ENCODE data around the gene TSC22D3. TPM values are rescaled to one million over a fixed set of nuclear protein-coding genes. Genes with fewer than 3 reads are reported as not detected.
"Not testable (repeated sequence)": the region's sequence is repeated elsewhere in the genome, so short reads cannot be mapped to it uniquely, and the experiment has no call there.

TSC22D3 gene
- polyA plus RNA-seq (2012; ENCODE audit: missing spikeins) = 31.8 TPM

- TF ChIP-seq TAF1 (IDR thresholded peaks at IDR 0.05; ENCODE audit: borderline replicate concordance, low read depth, low read length) = no peak
- no peak for TF ChIP-seq POLR2AphosphoS5 (IDR thresholded peaks at IDR 0.05; ENCODE audit: low read depth, low read length)
- no peak for TF ChIP-seq POLR2A (IDR thresholded peaks at IDR 0.05; ENCODE audit: low read depth, low read length)
- no peak for FAIRE-seq
- peak; percentile 57 for DNase-seq (ENCODE audit: insufficient read length)
Measured at GRCh38 chrX:107775734-107776511, at the start of gene TSC22D3. Gene TSC22D3, minus strand, starts transcription at chrX:107775787. Its CDS starts 368 bp downstream, at chrX:107775419.

GRCh38 chrX:107823456-107823855, 47.9 kb upstream of the TSC22D3 start:
- FAIRE-seq = no peak

GRCh38 chrX:107823042-107823441, 47.5 kb upstream of the TSC22D3 start:
- no peak for TF ChIP-seq POLR2A (IDR thresholded peaks at IDR 0.05; ENCODE audit: low read depth, low read length)
- no peak for TF ChIP-seq POLR2AphosphoS5 (IDR thresholded peaks at IDR 0.05; ENCODE audit: low read depth, low read length)
- DNase-seq (ENCODE audit: insufficient read length) = no peak
- FAIRE-seq = no peak

More at GRCh38 chrX:107823456-107823855, 47.9 kb upstream of the TSC22D3 start:
- DNase-seq (ENCODE audit: insufficient read length) = no peak
- no peak for TF ChIP-seq TAF1 (IDR thresholded peaks at IDR 0.05; ENCODE audit: borderline replicate concordance, low read depth, low read length)
- no peak for TF ChIP-seq POLR2AphosphoS5 (IDR thresholded peaks at IDR 0.05; ENCODE audit: low read depth, low read length)
- TF ChIP-seq POLR2A (IDR thresholded peaks at IDR 0.05; ENCODE audit: low read depth, low read length) = no peak

- DNase-seq (ENCODE audit: insufficient read length) (no peak), FAIRE-seq (no peak)
- no peak for TF ChIP-seq POLR2A (IDR thresholded peaks at IDR 0.05; ENCODE audit: low read depth, low read length)
- TF ChIP-seq POLR2AphosphoS5 (IDR thresholded peaks at IDR 0.05; ENCODE audit: low read depth, low read length) = no peak
- TF ChIP-seq TAF1 (IDR thresholded peaks at IDR 0.05; ENCODE audit: borderline replicate concordance, low read depth, low read length) = no peak
Measured at GRCh38 chrX:107818900-107819521, 43.4 kb upstream of the TSC22D3 start.

- DNase-seq (ENCODE audit: insufficient read length); FAIRE-seq: not testable (repeated sequence)
Measured at GRCh38 chrX:107810053-107810452, 34.5 kb upstream of the TSC22D3 start.

GRCh38 chrX:107805179-107805578, 29.6 kb upstream of the TSC22D3 start:
- no peak for FAIRE-seq
- TF ChIP-seq TAF1 (IDR thresholded peaks at IDR 0.05; ENCODE audit: borderline replicate concordance, low read depth, low read length) (no peak), POLR2A (IDR thresholded peaks at IDR 0.05; ENCODE audit: low read depth, low read length) (no peak), POLR2AphosphoS5 (IDR thresholded peaks at IDR 0.05; ENCODE audit: low read depth, low read length) (no peak)
- DNase-seq (ENCODE audit: insufficient read length) = no peak

GRCh38 chrX:107804427-107804826, 28.8 kb upstream of the TSC22D3 start:
- FAIRE-seq (no peak), DNase-seq (ENCODE audit: insufficient read length) (no peak)
- no peak for TF ChIP-seq TAF1 (IDR thresholded peaks at IDR 0.05; ENCODE audit: borderline replicate concordance, low read depth, low read length)
- no peak for TF ChIP-seq POLR2A (IDR thresholded peaks at IDR 0.05; ENCODE audit: low read depth, low read length)
- TF ChIP-seq POLR2AphosphoS5 (IDR thresholded peaks at IDR 0.05; ENCODE audit: low read depth, low read length) = no peak

- no peak for DNase-seq (ENCODE audit: insufficient read length)
- TF ChIP-seq TAF1 (IDR thresholded peaks at IDR 0.05; ENCODE audit: borderline replicate concordance, low read depth, low read length) (no peak), POLR2AphosphoS5 (IDR thresholded peaks at IDR 0.05; ENCODE audit: low read depth, low read length) (no peak), POLR2A (IDR thresholded peaks at IDR 0.05; ENCODE audit: low read depth, low read length) (no peak)
- FAIRE-seq = no peak
Measured at GRCh38 chrX:107787827-107788226, 12.2 kb upstream of the TSC22D3 start.

- FAIRE-seq = no peak
- no peak for DNase-seq (ENCODE audit: insufficient read length)
- TF ChIP-seq TAF1 (IDR thresholded peaks at IDR 0.05; ENCODE audit: borderline replicate concordance, low read depth, low read length) (no peak), POLR2A (IDR thresholded peaks at IDR 0.05; ENCODE audit: low read depth, low read length) (no peak), POLR2AphosphoS5 (IDR thresholded peaks at IDR 0.05; ENCODE audit: low read depth, low read length) (no peak)
Measured at GRCh38 chrX:107780525-107780924, 4.9 kb upstream of the TSC22D3 start.

GRCh38 chrX:107777536-107777832, 1.9 kb upstream of the TSC22D3 start, which contains the start of gene NCBP2L:
Gene NCBP2L, plus strand, starts transcription at chrX:107777733. Its CDS starts 16,488 bp downstream, at chrX:107794221.
- no peak for DNase-seq (ENCODE audit: insufficient read length)
- TF ChIP-seq POLR2AphosphoS5 (IDR thresholded peaks at IDR 0.05; ENCODE audit: low read depth, low read length) (no peak), POLR2A (IDR thresholded peaks at IDR 0.05; ENCODE audit: low read depth, low read length) (no peak), TAF1 (IDR thresholded peaks at IDR 0.05; ENCODE audit: borderline replicate concordance, low read depth, low read length) (no peak)
- FAIRE-seq = no peak

- no peak for TF ChIP-seq TAF1 (IDR thresholded peaks at IDR 0.05; ENCODE audit: borderline replicate concordance, low read depth, low read length)
- FAIRE-seq (peak; percentile 98), DNase-seq (ENCODE audit: insufficient read length) (peak; percentile 58)
Measured at GRCh38 chrX:107776649-107777535, 1.3 kb upstream of the TSC22D3 start.
